ENCODE results near the gene RHBDF2. TPM values are rescaled to one million over a fixed set of nuclear protein-coding genes. Genes with fewer than 3 reads are reported as not detected.

RHBDF2 gene
- total RNA-seq, 2 experiments from 2014 or later, result 51.4 to 52.1 TPM

GRCh38 chr17:76426853-76427252 is 74.4 kb downstream of the RHBDF2 start:
- ChIA-PET CTCF (interaction anchor here (0.9 to 3.0 kb wide), 5 partner anchors 17 to 123 kb away, joined by 3 to 10 read pairs (median 4); no protein-coding TSS in a partner anchor), POLR2A (no interaction called here)
- ATAC-seq (no peak), DNase-seq (no peak)
- Mint-ChIP-seq H3K9me3 (ENCODE audit: insufficient read depth) (no peaks in the 10 kb centered on the region), H3K27me3 (ENCODE audit: low read depth) (no peaks in the 10 kb centered on the region), H3K36me3 (ENCODE audit: low read depth) (peaks cover 4% of the 10 kb centered on the region), H3K4me1 (ENCODE audit: low read depth) (peaks cover 4% of the 10 kb centered on the region), H3K4me3 (no peak overlapping the region), H3K27ac (no peak overlapping the region)

GRCh38 chr17:76422860-76423259 is 78.4 kb downstream of the RHBDF2 start:
- H3K36me3 Mint-ChIP-seq (ENCODE audit: low read depth), result no peaks in the 10 kb centered on the region
- ChIA-PET POLR2A (no interaction called here), CTCF (interaction anchor here (1.3 kb wide), 1 partner anchor 14 kb away, joined by 4 read pairs; no protein-coding TSS in a partner anchor)
- no peak for DNase-seq
- ATAC-seq, result no peak
- no peak overlapping the region for H3K27ac Mint-ChIP-seq
- peaks cover 2% of the 10 kb centered on the region for H3K4me1 Mint-ChIP-seq (ENCODE audit: low read depth)
- H3K4me3 Mint-ChIP-seq, result no peak overlapping the region
- no peaks in the 10 kb centered on the region for H3K9me3 Mint-ChIP-seq (ENCODE audit: insufficient read depth)
- H3K27me3 Mint-ChIP-seq (ENCODE audit: low read depth), result no peaks in the 10 kb centered on the region

DNA sequence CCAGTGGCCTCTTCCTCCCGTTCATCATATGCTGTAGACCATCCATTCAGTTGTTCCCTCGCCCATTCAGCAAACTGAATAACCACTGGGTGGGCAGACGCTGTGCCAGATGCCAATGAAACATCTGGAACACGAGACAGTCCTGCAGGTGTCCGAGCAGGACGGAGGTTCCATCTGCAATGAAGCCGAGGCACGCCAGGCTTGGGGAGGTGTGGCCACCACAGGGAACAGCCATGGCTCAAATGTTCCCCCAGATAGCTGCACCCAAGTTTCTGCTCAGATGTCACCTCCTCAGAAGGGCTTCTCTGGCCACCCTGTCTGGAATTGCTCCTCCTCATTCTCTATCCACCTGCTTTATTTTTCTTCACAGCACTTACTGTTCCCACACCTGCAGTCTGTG is 78.8 kb downstream of the RHBDF2 start:
- no peaks in the 10 kb centered on the region for H3K27me3 Mint-ChIP-seq (ENCODE audit: low read depth)
- no peaks in the 10 kb centered on the region for H3K9me3 Mint-ChIP-seq (ENCODE audit: insufficient read depth)
- H3K27ac Mint-ChIP-seq, result no peak overlapping the region
- CTCF ChIA-PET, result no interaction called here
- peaks cover 2% of the 10 kb centered on the region for H3K4me1 Mint-ChIP-seq (ENCODE audit: low read depth)
- no peak overlapping the region for H3K4me3 Mint-ChIP-seq
- DNase-seq (no peak), ATAC-seq (no peak)
- no peaks in the 10 kb centered on the region for H3K36me3 Mint-ChIP-seq (ENCODE audit: low read depth)
- POLR2A ChIA-PET, result no interaction called here

DNA sequence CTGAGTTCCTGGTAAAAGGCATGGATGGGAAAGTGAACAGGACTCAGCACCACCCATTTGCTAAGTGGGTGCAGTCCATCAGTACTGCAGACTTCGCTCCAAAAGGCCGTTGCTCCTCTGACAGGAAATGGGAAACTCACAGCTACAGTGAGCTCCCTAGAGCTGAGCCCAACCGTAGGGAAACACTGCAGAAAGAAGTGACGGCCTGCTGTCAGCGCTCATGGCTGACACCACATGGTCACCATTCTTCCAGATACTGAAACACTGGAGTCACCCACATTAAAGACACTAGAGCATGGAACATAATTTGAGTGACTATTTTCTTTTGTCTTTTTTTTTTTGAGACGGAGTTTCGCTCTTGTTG is 80.2 kb downstream of the RHBDF2 start:
- DNase-seq (no peak), ATAC-seq (no peak)
- Mint-ChIP-seq H3K4me3 (no peak overlapping the region), H3K9me3 (ENCODE audit: insufficient read depth) (no peaks in the 10 kb centered on the region), H3K27me3 (ENCODE audit: low read depth) (no peaks in the 10 kb centered on the region), H3K4me1 (ENCODE audit: low read depth) (no peaks in the 10 kb centered on the region), H3K27ac (no peak overlapping the region), H3K36me3 (ENCODE audit: low read depth) (no peaks in the 10 kb centered on the region)
- ChIA-PET CTCF (no interaction called here), POLR2A (no interaction called here)

Other genes with a start within 250 kb of the RHBDF2 start
- 100 to 1,000 TPM; 318 to 359 TPM for gene UBALD2, start 236.1 kb downstream of the RHBDF2 start, total RNA-seq
- 1 to 10 TPM; 3.7 to 4.8 TPM for gene QRICH2, start 193.1 kb downstream of the RHBDF2 start, total RNA-seq
- 10 to 100 TPM; 64.2 to 74.1 TPM for gene PRPSAP1, start 147.5 kb downstream of the RHBDF2 start, total RNA-seq
- 1 to 10 TPM; 3.8 to 4.7 TPM for gene SPHK1, start 116.8 kb downstream of the RHBDF2 start, total RNA-seq
- gene UBE2O, start 48.3 kb downstream of the RHBDF2 start, total RNA-seq, result 10 to 100 TPM; 28.4 to 31.6 TPM
- not detected for gene AANAT, start 33.8 kb downstream of the RHBDF2 start, total RNA-seq
- gene CYGB, start 36.3 kb upstream of the RHBDF2 start, total RNA-seq, result under 1 TPM in 1 of 2 experiments, not detected in 1; 0.40 TPM
- not detected for gene PRCD, start 38.6 kb upstream of the RHBDF2 start, total RNA-seq
- gene ST6GALNAC2, start 84.4 kb upstream of the RHBDF2 start, total RNA-seq, result not detected
- gene ST6GALNAC1, start 142.3 kb upstream of the RHBDF2 start, total RNA-seq, result not detected
- gene MXRA7, start 209.5 kb upstream of the RHBDF2 start, total RNA-seq, result 10 to 100 TPM; 12.4 to 13.3 TPM
- gene JMJD6, start 225.2 kb upstream of the RHBDF2 start, total RNA-seq, result 10 to 100 TPM; 59.3 to 61.2 TPM
- 10 to 100 TPM; 39.6 to 44.7 TPM for gene METTL23, start 225.4 kb upstream of the RHBDF2 start, total RNA-seq
- 100 to 1,000 TPM; 420 to 444 TPM for gene SRSF2, start 235.9 kb upstream of the RHBDF2 start, total RNA-seq
- 10 to 100 TPM; 22.1 to 22.8 TPM for gene MFSD11, start 236.7 kb upstream of the RHBDF2 start, total RNA-seq